Vagina (tissue), 2 donors: ENCODE measurements around the gene GRHPR. TPM values are rescaled to one million over a fixed set of nuclear protein-coding genes. Genes with fewer than 3 reads are reported as not detected.

Experiments used
- DNase-seq, 2 donors: peaks; one replicate each; pipeline ENCODE4 v3.0.0-alpha.2; 2017; ENCODE audit errors: extremely low spot score in 2 of 2
- H3K27ac ChIP-seq: fragments of 200-600 bp; sonication (generic); one replicate; pipeline ENCODE4 v1.5.1; 2019
- H3K27me3 ChIP-seq: fragments of 200-600 bp; sonication (generic); one replicate; pipeline ENCODE4 v1.5.1; 2019
- H3K36me3 ChIP-seq, 2 donors: fragments of 200-600 bp; sonication (generic); one replicate each; pipeline ENCODE4 v1.5.1; 2017 to 2019
- H3K4me1 ChIP-seq: fragments of 200-600 bp; sonication (generic); one replicate; pipeline ENCODE4 v1.5.1; 2019
- H3K4me3 ChIP-seq, 2 donors: fragments of 200-600 bp; sonication (generic); 1 replicate in 1 of 2; 2 replicates in 1 of 2; pipeline ENCODE4 v1.5.1; 2016 to 2019
- H3K9me3 ChIP-seq: fragments of 200-600 bp; sonication (generic); one replicate; pipeline ENCODE4 v1.5.1; 2019
- POLR2A ChIP-seq, 2 donors: fragments of 450-650 bp; IDR thresholded peaks; one replicate each; pipeline ENCODE4 v1.6.1; 2017; ENCODE audit warnings: antibody characterized with exemption in 2 of 2, mild to moderate bottlenecking in 2 of 2, moderate library complexity in 2 of 2
- POLR2AphosphoS5 ChIP-seq, 2 donors: sonication (generic); formaldehyde crosslinking; IDR thresholded peaks; one replicate each; pipeline ENCODE4 v1.9.0; 2017; ENCODE audit warnings: antibody characterized with exemption in 2 of 2, mild to moderate bottlenecking in 2 of 2, low read depth in 1 of 2; ENCODE audit not compliant: insufficient read depth in 1 of 2
- intact Hi-C: fragments of 100-400 bp; cut with DNase I; formaldehyde crosslinking; loops from one replicate; pipeline ENCODE4 v1.15.1; 2023
- total RNA-seq: library from RNA; depleted of rRNA; stranded (reverse); fragments of >200 nt; gene quantifications from one replicate; pipeline ENCODE4 v1.2.3, GENCODE V29; 2016
- TF ChIP-seq, protein P1 (sequence below), 3 experiments: fragments of 450-650 bp in 2 of 3; fragments of 200-600 bp in 1 of 3; sonication (generic) in 1 of 3; IDR thresholded peaks; one replicate each; pipeline ENCODE4 v1.5.1; 2017 to 2019; ENCODE audit warnings: antibody characterized with exemption in 3 of 3, mild to moderate bottlenecking in 2 of 3, moderate library complexity in 2 of 3

GRHPR gene
- total RNA-seq, 1 donor from 2014 or later: 134 TPM

DNA sequence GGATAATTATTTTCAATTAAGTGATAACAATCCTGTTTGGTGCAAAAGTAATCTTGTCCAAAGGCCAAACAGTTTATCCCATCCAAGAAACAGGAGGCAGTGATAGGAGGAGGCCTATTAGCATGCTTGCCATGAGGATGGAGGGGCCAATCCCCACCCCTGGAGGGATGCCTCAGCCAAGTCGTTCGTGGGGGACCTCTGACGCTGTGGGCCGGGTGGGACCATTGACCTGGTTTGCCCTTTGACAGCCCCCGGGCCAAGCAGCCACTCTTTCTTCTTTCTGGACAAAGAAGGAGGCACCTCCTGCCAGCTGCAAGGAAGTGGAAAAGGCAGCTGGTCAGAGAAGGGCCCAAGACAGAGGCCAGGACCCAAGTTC, 39.5 kb upstream of the GRHPR start:
- TF ChIP-seq, protein P1, sequence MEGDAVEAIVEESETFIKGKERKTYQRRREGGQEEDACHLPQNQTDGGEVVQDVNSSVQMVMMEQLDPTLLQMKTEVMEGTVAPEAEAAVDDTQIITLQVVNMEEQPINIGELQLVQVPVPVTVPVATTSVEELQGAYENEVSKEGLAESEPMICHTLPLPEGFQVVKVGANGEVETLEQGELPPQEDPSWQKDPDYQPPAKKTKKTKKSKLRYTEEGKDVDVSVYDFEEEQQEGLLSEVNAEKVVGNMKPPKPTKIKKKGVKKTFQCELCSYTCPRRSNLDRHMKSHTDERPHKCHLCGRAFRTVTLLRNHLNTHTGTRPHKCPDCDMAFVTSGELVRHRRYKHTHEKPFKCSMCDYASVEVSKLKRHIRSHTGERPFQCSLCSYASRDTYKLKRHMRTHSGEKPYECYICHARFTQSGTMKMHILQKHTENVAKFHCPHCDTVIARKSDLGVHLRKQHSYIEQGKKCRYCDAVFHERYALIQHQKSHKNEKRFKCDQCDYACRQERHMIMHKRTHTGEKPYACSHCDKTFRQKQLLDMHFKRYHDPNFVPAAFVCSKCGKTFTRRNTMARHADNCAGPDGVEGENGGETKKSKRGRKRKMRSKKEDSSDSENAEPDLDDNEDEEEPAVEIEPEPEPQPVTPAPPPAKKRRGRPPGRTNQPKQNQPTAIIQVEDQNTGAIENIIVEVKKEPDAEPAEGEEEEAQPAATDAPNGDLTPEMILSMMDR (IDR thresholded peaks at IDR 0.05): no peak
- TF ChIP-seq POLR2A (IDR thresholded peaks at IDR 0.05) (no peak), POLR2AphosphoS5 (IDR thresholded peaks at IDR 0.05; ENCODE audit: insufficient read depth in 1 of 2, low read depth in 1 of 2) (no peak)
- DNase-seq: no peak
- no peaks in the 10 kb centered on the region for H3K27me3 ChIP-seq
- no peak overlapping the region for H3K27ac ChIP-seq
- intact Hi-C loops: no loop called here
- H3K36me3 ChIP-seq: no peaks in the 10 kb centered on the region
- no peaks in the 10 kb centered on the region for H3K4me1 ChIP-seq
- H3K4me3 ChIP-seq: no peak overlapping the region
- H3K9me3 ChIP-seq: no peaks in the 10 kb centered on the region

DNA sequence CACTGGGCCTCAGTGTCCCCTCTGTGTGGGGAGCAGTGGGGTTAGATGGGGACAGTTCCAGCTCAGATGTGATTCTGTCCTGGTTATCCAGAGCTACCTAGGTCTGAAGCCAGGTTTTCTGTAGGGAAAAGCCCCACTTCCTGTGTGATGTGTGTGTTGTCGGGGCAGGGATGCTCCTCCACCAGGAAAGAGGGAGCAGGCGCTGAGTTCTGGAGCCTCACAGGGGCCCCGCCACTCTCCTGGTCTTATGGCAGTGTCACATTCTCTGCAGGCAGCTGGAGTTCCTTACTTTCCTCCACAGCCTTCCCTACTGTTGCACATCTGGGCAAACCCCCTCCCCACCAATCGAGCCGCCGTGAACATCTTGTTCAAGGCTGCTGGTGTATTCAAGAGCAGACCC, 39.1 kb upstream of the GRHPR start:
- Histone ChIP-seq H3K9me3 (no peaks in the 10 kb centered on the region), H3K36me3 (no peaks in the 10 kb centered on the region), H3K27me3 (no peaks in the 10 kb centered on the region), H3K4me1 (no peaks in the 10 kb centered on the region), H3K27ac (no peak overlapping the region), H3K4me3 (no peak overlapping the region)
- intact Hi-C loops: no loop called here
- DNase-seq: no peak
- no peak for TF ChIP-seq POLR2A (IDR thresholded peaks at IDR 0.05)
- no peak for TF ChIP-seq POLR2AphosphoS5 (IDR thresholded peaks at IDR 0.05; ENCODE audit: insufficient read depth in 1 of 2, low read depth in 1 of 2)
- TF ChIP-seq, protein P1 (IDR thresholded peaks at IDR 0.05): no peak

DNA sequence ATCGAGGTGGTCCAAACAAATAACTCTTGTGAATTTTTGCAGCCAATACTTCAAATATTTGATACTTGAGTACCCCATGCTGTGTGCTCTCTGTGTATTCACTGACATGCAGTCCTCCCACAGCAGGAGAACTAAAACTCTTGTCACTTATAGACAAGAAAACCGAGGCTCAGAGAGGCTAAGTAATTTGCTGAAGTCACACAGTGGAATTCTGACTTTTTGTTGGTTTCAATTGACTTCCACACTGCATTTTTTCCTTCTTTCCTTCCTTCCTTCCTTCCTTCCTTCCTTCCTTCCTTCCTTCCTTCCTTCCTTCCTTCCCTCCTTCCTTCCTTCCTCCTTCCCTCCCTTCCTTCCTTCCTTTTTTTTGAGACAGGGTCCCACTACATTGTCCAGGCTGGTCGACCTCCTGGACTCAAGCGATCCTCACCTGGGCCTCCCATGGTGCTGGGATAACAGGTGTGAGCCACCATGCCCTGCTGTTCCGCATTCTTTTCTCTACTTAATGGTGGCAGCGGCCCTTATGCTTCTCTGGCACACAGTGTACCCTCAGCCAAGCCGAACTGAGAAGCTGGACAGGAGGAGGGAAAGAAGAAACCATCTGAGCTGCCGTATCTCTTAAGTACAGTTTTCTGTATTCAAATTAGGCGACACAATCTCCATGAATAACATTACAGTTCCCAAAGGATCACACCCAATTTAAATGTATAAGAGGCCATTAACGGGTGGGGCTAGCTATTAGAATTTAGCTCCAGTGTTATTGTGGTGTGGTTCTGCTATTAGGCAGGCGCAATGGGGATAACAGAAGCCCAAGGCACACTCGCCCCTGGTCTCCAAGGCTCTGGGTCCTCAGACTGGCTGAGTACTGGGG, 38.4 kb upstream of the GRHPR start:
- no peak overlapping the region for H3K27ac ChIP-seq
- no peaks in the 10 kb centered on the region for H3K36me3 ChIP-seq
- TF ChIP-seq, protein P1 (IDR thresholded peaks at IDR 0.05): no peak
- TF ChIP-seq POLR2AphosphoS5 (IDR thresholded peaks at IDR 0.05; ENCODE audit: insufficient read depth in 1 of 2, low read depth in 1 of 2) (no peak), POLR2A (IDR thresholded peaks at IDR 0.05) (no peak)
- no peak for DNase-seq
- no peak overlapping the region for H3K4me3 ChIP-seq
- intact Hi-C loops: no loop called here
- H3K4me1 ChIP-seq: no peaks in the 10 kb centered on the region
- H3K9me3 ChIP-seq: no peaks in the 10 kb centered on the region
- no peaks in the 10 kb centered on the region for H3K27me3 ChIP-seq

DNA sequence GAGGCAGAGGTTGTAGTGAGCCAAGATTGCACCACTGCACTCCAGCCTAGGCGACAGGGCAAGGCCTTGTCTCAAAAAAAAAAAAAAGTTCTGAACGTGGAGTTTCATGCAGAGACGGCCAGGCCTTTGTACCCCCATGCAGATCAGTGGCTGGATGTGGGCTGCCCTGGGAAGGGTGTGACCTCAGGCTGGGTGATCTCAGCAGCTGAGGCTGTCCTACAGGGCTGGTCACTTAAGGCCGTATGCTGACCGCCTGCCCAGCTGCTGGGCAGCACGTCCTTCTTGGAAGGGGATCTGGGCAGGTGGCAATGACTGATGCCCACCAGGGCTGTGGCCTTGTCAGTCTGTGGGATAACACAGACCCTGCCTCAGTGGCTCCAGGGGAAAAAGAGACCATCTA, 37.2 kb upstream of the GRHPR start:
- no peak for TF ChIP-seq POLR2AphosphoS5 (IDR thresholded peaks at IDR 0.05; ENCODE audit: insufficient read depth in 1 of 2, low read depth in 1 of 2)
- TF ChIP-seq, protein P1 (IDR thresholded peaks at IDR 0.05): no peak
- TF ChIP-seq POLR2A (IDR thresholded peaks at IDR 0.05): no peak
- Histone ChIP-seq H3K4me3 (no peak overlapping the region), H3K36me3 (no peaks in the 10 kb centered on the region), H3K9me3 (no peaks in the 10 kb centered on the region), H3K27me3 (no peaks in the 10 kb centered on the region), H3K27ac (no peak overlapping the region), H3K4me1 (no peaks in the 10 kb centered on the region)
- DNase-seq: no peak
- intact Hi-C loops: no loop called here

DNA sequence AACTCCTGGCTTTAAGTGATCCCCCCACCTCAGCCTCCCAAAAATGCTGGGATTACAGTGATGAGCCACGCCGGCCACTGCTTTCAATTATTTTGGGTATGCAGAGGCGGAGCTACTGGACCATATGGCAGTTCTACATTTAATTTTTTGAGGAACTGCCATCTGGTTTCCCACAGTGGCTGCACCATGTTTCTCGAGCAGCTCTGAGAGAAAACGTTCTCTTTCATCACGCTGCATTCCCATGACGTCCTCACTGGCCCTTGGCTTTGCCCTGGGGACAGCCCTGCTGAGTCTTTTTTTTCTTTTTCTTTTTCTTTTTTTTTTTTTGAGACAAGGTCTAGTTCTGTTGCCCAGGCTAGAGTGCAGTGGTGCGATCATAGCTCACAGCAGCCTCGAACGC, 35.5 kb upstream of the GRHPR start:
- no peaks in the 10 kb centered on the region for H3K27me3 ChIP-seq
- intact Hi-C loops: no loop called here
- no peak for TF ChIP-seq POLR2A (IDR thresholded peaks at IDR 0.05)
- TF ChIP-seq, protein P1 (IDR thresholded peaks at IDR 0.05): no peak
- TF ChIP-seq POLR2AphosphoS5 (IDR thresholded peaks at IDR 0.05; ENCODE audit: insufficient read depth in 1 of 2, low read depth in 1 of 2): no peak

More for the DNA sequence above, 35.5 kb upstream of the GRHPR start:
- Histone ChIP-seq H3K4me3 (no peak overlapping the region), H3K27ac (no peak overlapping the region), H3K4me1 (no peaks in the 10 kb centered on the region), H3K36me3 (no peaks in the 10 kb centered on the region), H3K9me3 (no peaks in the 10 kb centered on the region)
- DNase-seq: no peak
